ENCODE results near the gene LYRM4.

DNA sequence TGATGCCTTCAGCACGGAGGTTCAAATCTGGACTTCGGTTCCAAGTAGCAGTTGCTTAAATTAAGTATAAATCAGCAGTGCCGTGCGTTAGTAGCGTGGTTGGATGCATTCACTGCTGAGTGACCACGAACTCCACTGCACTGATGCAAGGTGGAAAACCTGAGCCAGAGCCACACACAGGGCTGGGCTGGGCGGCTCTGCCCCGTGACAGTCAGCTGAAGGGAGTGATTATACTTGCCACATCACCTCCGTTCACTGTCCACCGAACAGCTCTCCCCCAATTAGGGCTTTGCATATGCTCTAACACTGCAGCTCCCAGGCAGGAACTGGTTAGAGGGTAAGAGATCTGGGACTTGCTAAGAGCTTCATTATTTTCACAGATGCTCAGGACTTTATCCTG is 153.4 kb downstream of the LYRM4 start:
- TF ChIP-seq, protein P1, sequence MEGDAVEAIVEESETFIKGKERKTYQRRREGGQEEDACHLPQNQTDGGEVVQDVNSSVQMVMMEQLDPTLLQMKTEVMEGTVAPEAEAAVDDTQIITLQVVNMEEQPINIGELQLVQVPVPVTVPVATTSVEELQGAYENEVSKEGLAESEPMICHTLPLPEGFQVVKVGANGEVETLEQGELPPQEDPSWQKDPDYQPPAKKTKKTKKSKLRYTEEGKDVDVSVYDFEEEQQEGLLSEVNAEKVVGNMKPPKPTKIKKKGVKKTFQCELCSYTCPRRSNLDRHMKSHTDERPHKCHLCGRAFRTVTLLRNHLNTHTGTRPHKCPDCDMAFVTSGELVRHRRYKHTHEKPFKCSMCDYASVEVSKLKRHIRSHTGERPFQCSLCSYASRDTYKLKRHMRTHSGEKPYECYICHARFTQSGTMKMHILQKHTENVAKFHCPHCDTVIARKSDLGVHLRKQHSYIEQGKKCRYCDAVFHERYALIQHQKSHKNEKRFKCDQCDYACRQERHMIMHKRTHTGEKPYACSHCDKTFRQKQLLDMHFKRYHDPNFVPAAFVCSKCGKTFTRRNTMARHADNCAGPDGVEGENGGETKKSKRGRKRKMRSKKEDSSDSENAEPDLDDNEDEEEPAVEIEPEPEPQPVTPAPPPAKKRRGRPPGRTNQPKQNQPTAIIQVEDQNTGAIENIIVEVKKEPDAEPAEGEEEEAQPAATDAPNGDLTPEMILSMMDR (IDR thresholded peaks at IDR 0.05) = no peak
- no peak for TF ChIP-seq POLR2A (IDR thresholded peaks at IDR 0.05)

Measured in esophagus squamous epithelium (tissue), 4 donors.